ENCODE results near the gene NFKB2.

DNA sequence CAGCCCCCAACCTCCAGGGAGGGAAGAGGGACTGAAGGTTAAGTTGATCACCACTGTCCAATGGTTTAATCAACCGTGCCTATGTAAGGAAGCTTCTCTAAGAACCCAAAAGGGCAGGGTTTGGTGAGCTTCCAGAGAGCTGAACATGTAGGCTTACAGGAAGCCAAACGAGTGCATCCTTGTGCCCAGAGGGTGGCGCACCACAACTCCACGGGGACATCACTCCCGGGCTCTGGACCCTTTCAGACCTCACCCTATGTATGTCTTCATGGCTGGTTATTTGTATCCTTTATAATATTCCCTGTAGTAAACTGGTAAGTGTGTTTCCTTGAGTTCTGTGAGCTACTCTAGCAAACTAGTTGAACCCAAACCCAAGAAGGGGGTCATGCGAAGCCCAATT, 11.5 kb upstream of the NFKB2 start:
- TF ChIP-seq YY1 (IDR thresholded peaks at IDR 0.05; ENCODE audit: insufficient read depth, insufficient read length): no peak
- no peak for TF ChIP-seq ZNF274 (IDR thresholded peaks at IDR 0.05; ENCODE audit: low read depth, low read length)
